GM12891 (cell line): Measurements from ENCODE around the gene PIP4K2A.

Experiments used
- DNase-seq: peaks from one replicate; pipeline ENCODE4 v3.0.0; 2011; ENCODE audit warnings: low spot score; ENCODE audit not compliant: insufficient read length
- FAIRE-seq: peaks from 2 replicates; lab custom pipeline; 2011; peaks lifted over from hg19 to GRCh38; lab: Jason Lieb, UNC
- PAX5 ChIP-seq: IDR thresholded peaks from 2 replicates; pipeline ENCODE4 v1.6.1; 2011; ENCODE audit warnings: low read length, moderate library complexity, mild to moderate bottlenecking; ENCODE audit not compliant: insufficient read depth, severe bottlenecking
- POLR2A ChIP-seq: IDR thresholded peaks from 2 replicates; pipeline ENCODE4 v1.6.1; 2011; ENCODE audit warnings: low read depth, low read length, control low read depth
- POLR2AphosphoS5 ChIP-seq: IDR thresholded peaks from 2 replicates; pipeline ENCODE4 v1.6.1; 2011; ENCODE audit warnings: low read depth, low read length, control low read depth
- POU2F2 ChIP-seq: IDR thresholded peaks from 2 replicates; pipeline ENCODE4 v1.6.1; 2011; ENCODE audit warnings: low read depth, mild to moderate bottlenecking, control low read depth, low read length, moderate library complexity
- SPI1 ChIP-seq: IDR thresholded peaks from 2 replicates; pipeline ENCODE4 v1.6.1; 2011; ENCODE audit warnings: low read depth, low read length, control low read depth
- TAF1 ChIP-seq: IDR thresholded peaks from 2 replicates; pipeline ENCODE4 v1.6.1; 2011; ENCODE audit warnings: low read depth, low read length, control low read depth

PIP4K2A gene

GRCh38 chr10:22599048-22599561, 115.3 kb downstream of the PIP4K2A start:
- FAIRE-seq, result peak; percentile 84
- TF ChIP-seq PAX5, result peak; percentile 96
- TF ChIP-seq SPI1, result no peak
- DNase-seq, result no peak

- DNase-seq, result no peak
- TF ChIP-seq PAX5 (no peak), TAF1 (no peak), POLR2AphosphoS5 (no peak), POU2F2 (no peak), SPI1 (no peak), POLR2A (no peak)
- FAIRE-seq, result no peak
Observed at GRCh38 chr10:22598478-22598877, 115.9 kb downstream of the PIP4K2A start.

- peak; percentile 69 for FAIRE-seq
- peak; percentile 21 for DNase-seq
- no peak for TF ChIP-seq PAX5
- no peak for TF ChIP-seq POLR2A
- TF ChIP-seq POU2F2, result no peak
- no peak for TF ChIP-seq SPI1
- no peak for TF ChIP-seq TAF1
- no peak for TF ChIP-seq POLR2AphosphoS5
Observed at GRCh38 chr10:22597138-22597537, 117.2 kb downstream of the PIP4K2A start.

- DNase-seq (no peak), FAIRE-seq (no peak)
- TF ChIP-seq POLR2AphosphoS5, result no peak
- TF ChIP-seq POU2F2, result no peak
- TF ChIP-seq TAF1, result no peak
- no peak for TF ChIP-seq SPI1
- no peak for TF ChIP-seq PAX5
- TF ChIP-seq POLR2A, result no peak
Observed at GRCh38 chr10:22593636-22594198, 120.7 kb downstream of the PIP4K2A start.

GRCh38 chr10:22593026-22593425, 121.4 kb downstream of the PIP4K2A start:
- FAIRE-seq (no peak), DNase-seq (no peak)
- TF ChIP-seq TAF1 (no peak), POLR2A (no peak), POLR2AphosphoS5 (no peak), PAX5 (no peak), SPI1 (no peak), POU2F2 (no peak)

GRCh38 chr10:22589851-22590514, 124.4 kb downstream of the PIP4K2A start:
- TF ChIP-seq POLR2AphosphoS5, result no peak
- TF ChIP-seq POU2F2, result no peak
- TF ChIP-seq SPI1, result no peak
- TF ChIP-seq POLR2A, result no peak
- TF ChIP-seq PAX5, result no peak
- FAIRE-seq (no peak), DNase-seq (no peak)

GRCh38 chr10:22588462-22588861, 125.9 kb downstream of the PIP4K2A start:
- DNase-seq (no peak), FAIRE-seq (no peak)

GRCh38 chr10:22583683-22584082, 130.7 kb downstream of the PIP4K2A start:
- FAIRE-seq (no peak), DNase-seq (no peak)
- no peak for TF ChIP-seq PAX5

More at GRCh38 chr10:22588462-22588861, 125.9 kb downstream of the PIP4K2A start:
- TF ChIP-seq PAX5 (no peak), POLR2A (no peak), POU2F2 (no peak), TAF1 (no peak), POLR2AphosphoS5 (no peak), SPI1 (no peak)

GRCh38 chr10:22581461-22581860, 132.9 kb downstream of the PIP4K2A start:
- DNase-seq, result no peak
- FAIRE-seq, result no peak
- TF ChIP-seq SPI1 (no peak), TAF1 (no peak), POLR2A (no peak), POLR2AphosphoS5 (no peak), POU2F2 (no peak)

- TF ChIP-seq TAF1, result no peak
- no peak for TF ChIP-seq POLR2AphosphoS5
- FAIRE-seq (peak; percentile 23), DNase-seq (no peak)
Observed at GRCh38 chr10:22580711-22581110, 133.7 kb downstream of the PIP4K2A start.
